B cell (primary cell): Measurements from ENCODE around the gene DLG3. TPM values are rescaled to one million over a fixed set of nuclear protein-coding genes. Genes with fewer than 3 reads are reported as not detected.

Source experiments
- ATAC-seq: fragments of 200-7000 bp; cut with Tn5 transposase; one replicate; pipeline ENCODE4 v1.10.0; 2021; ENCODE audit warnings: low read depth, mild to moderate bottlenecking, moderate number of reproducible peaks, moderate library complexity
- CTCF ChIA-PET: fragments of 350-600 bp; sonication (Branson Sonifier 250); formaldehyde crosslinking; loops from one replicate; lab custom pipeline; 2021; ENCODE audit warnings: antibody characterized with exemption, inconsistent platforms; lab: Charles Lee
- POLR2A ChIA-PET: fragments of 350-600 bp; sonication (Branson Sonifier 250); formaldehyde crosslinking; loops from one replicate; lab custom pipeline; 2021; ENCODE audit warnings: antibody characterized with exemption; lab: Charles Lee
- DNase-seq: peaks from one replicate; pipeline ENCODE4 v3.0.0; 2013
- H2AFZ ChIP-seq: 2 replicates; pipeline ENCODE4 v1.6.1; 2012; ENCODE audit warnings: mild to moderate bottlenecking, low read depth, low read length; ENCODE audit not compliant: insufficient read depth, poor library complexity, severe bottlenecking
- H3K27ac ChIP-seq, 2 donors: 1 replicate in 1 of 2; 2 replicates in 1 of 2; pipeline ENCODE4 v1.5.1; 2012 to 2013; ENCODE audit warnings: low read length in 2 of 2, mild to moderate bottlenecking in 2 of 2, moderate library complexity in 1 of 2
- H3K27me3 ChIP-seq, 4 experiments: fragments of 200-600 bp in 1 of 4; sonication (generic) in 1 of 4; replicated peaks in 1 of 4; 1 replicate in 2 of 4; 2 replicates in 2 of 4; pipeline versions ENCODE4 v1.6.1 to v1.7.0; 2013 to 2016; ENCODE audit warnings: low read length in 3 of 4, mild to moderate bottlenecking in 2 of 4, mixed read lengths in 1 of 4, moderate library complexity in 1 of 4; ENCODE audit not compliant: insufficient read depth in 4 of 4, control insufficient read depth in 3 of 4; ENCODE audit errors: control extremely low read depth in 1 of 4
- H3K36me3 ChIP-seq, 2 experiments: replicated peaks in 1 of 2; 1 replicate in 1 of 2; 2 replicates in 1 of 2; pipeline versions ENCODE4 v1.6.1 to v1.7.1; 2013; ENCODE audit warnings: low read length in 1 of 2; ENCODE audit not compliant: insufficient read depth in 2 of 2, control insufficient read depth in 1 of 2; ENCODE audit errors: control extremely low read depth in 1 of 2, extremely low read depth in 1 of 2
- H3K4me1 ChIP-seq, 2 donors: fragments of 200-600 bp in 1 of 2; sonication (generic) in 1 of 2; 1 replicate in 1 of 2; 2 replicates in 1 of 2; pipeline versions ENCODE4 v1.5.1 to v1.6.1; 2013 to 2017; ENCODE audit warnings: low read length in 2 of 2; ENCODE audit not compliant: control insufficient read depth in 2 of 2, insufficient read depth in 2 of 2
- H3K4me2 ChIP-seq: replicated peaks from 2 replicates; pipeline ENCODE3; 2012; ENCODE audit warnings: mild to moderate bottlenecking, low read depth, low read length; ENCODE audit not compliant: poor library complexity, severe bottlenecking
- H3K4me3 ChIP-seq, 5 experiments: fragments of 200-600 bp in 1 of 5; sonication (generic) in 1 of 5; 1 replicate in 3 of 5; 2 replicates in 2 of 5; pipeline versions ENCODE4 v1.5.1 to v1.7.0; 2011 to 2016; ENCODE audit warnings: low read length in 4 of 5, mild to moderate bottlenecking in 4 of 5, low read depth in 2 of 5, control low read depth in 1 of 5, moderate library complexity in 1 of 5; ENCODE audit not compliant: insufficient read depth in 1 of 5; ENCODE audit errors: control extremely low read depth in 1 of 5, extremely low read depth in 1 of 5
- H3K79me2 ChIP-seq: fragments of 200-600 bp; sonication (generic); one replicate; pipeline ENCODE4 v1.6.0; 2016; ENCODE audit warnings: low read length; ENCODE audit not compliant: control insufficient read depth, insufficient read depth
- H3K9ac ChIP-seq: fragments of 200-600 bp; sonication (generic); 2 replicates; pipeline ENCODE4 v1.6.1; 2017; ENCODE audit warnings: mild to moderate bottlenecking, low read length, moderate library complexity
- H3K9me3 ChIP-seq, 3 donors: one replicate each; pipeline versions ENCODE4 v1.6.1 to v1.7.1; 2013; ENCODE audit warnings: low read length in 2 of 3; ENCODE audit not compliant: control insufficient read depth in 2 of 3, insufficient read depth in 1 of 3; ENCODE audit errors: control extremely low read depth in 1 of 3
- H4K20me1 ChIP-seq: 2 replicates; pipeline ENCODE4 v1.6.0; 2012; ENCODE audit warnings: mild to moderate bottlenecking, low read length; ENCODE audit not compliant: insufficient read depth, control insufficient read depth, poor library complexity, severe bottlenecking
- H3K27ac Mint-ChIP-seq: one replicate; pipeline ENCODE4 v1.8.0; 2021; ENCODE audit warnings: mixed read lengths
- H3K27me3 Mint-ChIP-seq: one replicate; pipeline ENCODE4 v1.8.0; 2021; ENCODE audit warnings: mixed read lengths
- H3K4me1 Mint-ChIP-seq: one replicate; pipeline ENCODE4 v1.8.0; 2021; ENCODE audit warnings: mixed read lengths
- H3K4me3 Mint-ChIP-seq: one replicate; pipeline ENCODE4 v1.8.0; 2021; ENCODE audit warnings: mixed read lengths
- H3K9me3 Mint-ChIP-seq: one replicate; pipeline ENCODE4 v1.8.0; 2022; ENCODE audit warnings: mixed read lengths; ENCODE audit not compliant: insufficient read depth
- EZH2 ChIP-seq: IDR thresholded peaks from 2 replicates; pipeline ENCODE4 v1.6.1; 2012; ENCODE audit warnings: borderline replicate concordance, low read depth, mild to moderate bottlenecking, moderate library complexity, low read length; ENCODE audit not compliant: insufficient read depth, poor library complexity, severe bottlenecking
- WGBS: methylation state at CpG from one replicate; pipeline ENCODE4 v1.1.5; 2013; ENCODE audit warnings: missing lambda C conversion rate; ENCODE audit not compliant: insufficient coverage; 5-methylcytosine and 5-hydroxymethylcytosine counted together
- intact Hi-C: fragments of 100-400 bp; cut with micrococcal nuclease; formaldehyde crosslinking; loops from one replicate; pipeline ENCODE4 v1.10.0; 2022
- polyA plus RNA-seq: library from polyadenylated mRNA; depleted of rRNA; stranded (reverse); fragments of >200 nt; gene quantifications from 2 replicates; pipeline ENCODE4 v1.2.3, GENCODE V29; 2012
- total RNA-seq, 2 donors: library from RNA; stranded (reverse); fragments of 120-200 nt in 1 of 2; gene quantifications; 1 replicate in 1 of 2; 2 replicates in 1 of 2; pipeline versions ENCODE4 v1.2.3 to v1.2.4, GENCODE V29; 2013 to 2022
- TF ChIP-seq, protein P1 (sequence below): fragments of 200-600 bp; IDR thresholded peaks from one replicate; pipeline ENCODE4 v1.8.0; 2022; ENCODE audit warnings: antibody characterized with exemption, mild to moderate bottlenecking

Gene DLG3
- total and polyA plus RNA-seq, 2 donors (not counting 1 experiment from before 2014, with no cell fraction given): 1.5 to 6.9 TPM

DNA sequence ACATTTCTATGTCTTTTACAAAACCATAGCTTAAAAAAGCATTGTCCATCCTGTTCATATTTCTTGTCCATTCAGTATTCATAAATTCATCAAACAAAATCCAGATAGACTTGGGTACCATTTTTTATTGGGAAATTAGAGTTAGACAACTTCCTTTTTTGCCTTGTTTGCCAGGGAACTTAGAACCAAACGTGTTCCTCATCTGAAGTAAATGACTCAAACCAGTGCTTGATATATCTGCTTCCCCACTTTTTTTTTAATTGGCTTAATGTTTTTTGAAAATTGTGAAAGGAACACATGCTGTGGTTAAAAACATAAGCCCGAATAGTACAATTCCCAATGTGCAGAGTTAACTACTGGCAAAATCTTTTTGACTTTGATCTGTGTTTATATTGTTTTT is 44.2 kb downstream of the DLG3 start:
- DNase-seq (no peak), ATAC-seq (no peak)
- Mint-ChIP-seq H3K4me3 (no peak overlapping the region), H3K9me3 (no peaks in the 10 kb centered on the region), H3K27ac (no peak overlapping the region), H3K27me3 (no peaks in the 10 kb centered on the region), H3K4me1 (no peaks in the 10 kb centered on the region)
- Histone ChIP-seq H3K79me2 (no peaks in the 10 kb centered on the region), H3K9me3 (no peaks in the 10 kb centered on the region), H4K20me1 (no peaks in the 10 kb centered on the region), H3K4me3 (no peak overlapping the region), H3K9ac (no peak overlapping the region), H3K27ac (no peak overlapping the region), H3K36me3 (no peaks in the 10 kb centered on the region), H3K4me1 (no peaks in the 10 kb centered on the region), H3K27me3 (no peaks in the 10 kb centered on the region), H2AFZ (no peak overlapping the region), H3K4me2 (no peak overlapping the region)
- TF ChIP-seq, protein P1, sequence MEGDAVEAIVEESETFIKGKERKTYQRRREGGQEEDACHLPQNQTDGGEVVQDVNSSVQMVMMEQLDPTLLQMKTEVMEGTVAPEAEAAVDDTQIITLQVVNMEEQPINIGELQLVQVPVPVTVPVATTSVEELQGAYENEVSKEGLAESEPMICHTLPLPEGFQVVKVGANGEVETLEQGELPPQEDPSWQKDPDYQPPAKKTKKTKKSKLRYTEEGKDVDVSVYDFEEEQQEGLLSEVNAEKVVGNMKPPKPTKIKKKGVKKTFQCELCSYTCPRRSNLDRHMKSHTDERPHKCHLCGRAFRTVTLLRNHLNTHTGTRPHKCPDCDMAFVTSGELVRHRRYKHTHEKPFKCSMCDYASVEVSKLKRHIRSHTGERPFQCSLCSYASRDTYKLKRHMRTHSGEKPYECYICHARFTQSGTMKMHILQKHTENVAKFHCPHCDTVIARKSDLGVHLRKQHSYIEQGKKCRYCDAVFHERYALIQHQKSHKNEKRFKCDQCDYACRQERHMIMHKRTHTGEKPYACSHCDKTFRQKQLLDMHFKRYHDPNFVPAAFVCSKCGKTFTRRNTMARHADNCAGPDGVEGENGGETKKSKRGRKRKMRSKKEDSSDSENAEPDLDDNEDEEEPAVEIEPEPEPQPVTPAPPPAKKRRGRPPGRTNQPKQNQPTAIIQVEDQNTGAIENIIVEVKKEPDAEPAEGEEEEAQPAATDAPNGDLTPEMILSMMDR: no peak
- no peak for TF ChIP-seq EZH2
- intact Hi-C loops: no loop called here
- ChIA-PET CTCF (no interaction called here), POLR2A (no interaction called here)
- no CpG with 5 or more reads among the region's 2 CpGs for WGBS

DNA sequence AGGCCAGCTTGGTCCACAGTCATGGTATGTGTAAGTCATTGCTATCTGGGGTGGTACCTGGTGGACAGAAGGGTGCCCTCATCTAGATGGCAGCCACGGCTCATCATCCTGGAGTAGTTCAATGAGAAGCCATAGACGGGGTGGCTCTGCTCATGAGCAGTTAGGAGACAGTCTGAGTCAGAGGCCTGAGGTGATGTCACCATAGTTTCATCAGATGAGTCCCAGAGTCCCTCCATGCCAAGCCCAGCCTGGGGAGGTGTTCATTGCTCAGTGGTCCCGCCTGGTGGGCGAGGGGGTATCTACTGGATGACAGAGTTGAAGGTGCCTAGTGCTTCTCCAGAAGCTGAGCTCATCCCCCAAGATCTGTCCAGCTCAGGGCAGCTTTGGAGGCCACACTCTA is 49.8 kb downstream of the DLG3 start:
- H3K79me2 ChIP-seq: no peaks in the 10 kb centered on the region
- H2AFZ ChIP-seq: no peak overlapping the region
- Mint-ChIP-seq H3K4me3 (no peak overlapping the region), H3K4me1 (no peaks in the 10 kb centered on the region), H3K27me3 (no peaks in the 10 kb centered on the region), H3K27ac (no peak overlapping the region), H3K9me3 (no peaks in the 10 kb centered on the region)
- TF ChIP-seq EZH2: no peak
- TF ChIP-seq, protein P1: no peak
- H3K9me3 ChIP-seq: no peaks in the 10 kb centered on the region
- H3K4me3 ChIP-seq: no peak overlapping the region
- ChIA-PET POLR2A (no interaction called here), CTCF (no interaction called here)
- H3K9ac ChIP-seq: no peak overlapping the region
- no peaks in the 10 kb centered on the region for H4K20me1 ChIP-seq
- DNase-seq (no peak), ATAC-seq (no peak)
- peaks cover 0 to 3% of the 10 kb centered on the region in 2 experiments for H3K36me3 ChIP-seq
- intact Hi-C loops: no loop called here
- no peaks in the 10 kb centered on the region for H3K4me1 ChIP-seq
- 100% methylated on average over 1 of the region's 4 CpGs for whole genome bisulfite sequencing
- no peak overlapping the region for H3K4me2 ChIP-seq
- no peaks in the 10 kb centered on the region for H3K27me3 ChIP-seq
- H3K27ac ChIP-seq: no peak overlapping the region
